GM12878 (cell line): Measurements from ENCODE around the gene PTPRU. TPM values are rescaled to one million over a fixed set of nuclear protein-coding genes. Genes with fewer than 3 reads are reported as not detected.

Experiments
- ATAC-seq: fragments of 200-7000 bp; cut with Tn5 transposase; 3 replicates; pipeline ENCODE4 v1.9.1; 2020; ENCODE audit warnings: mild to moderate bottlenecking, moderate library complexity
- BruUV-seq: library from RNA; stranded (reverse); fragments of 400-500 nt; replicated peaks from 2 replicates; lab custom pipeline; 2021; lab: Mats Ljungman, UMichigan
- CTCF ChIA-PET: fragments of 300-600 bp; sonication (Branson Sonifier 250); formaldehyde crosslinking; extraction: SDS; loops from one replicate; lab custom pipeline; 2021; ENCODE audit warnings: inconsistent platforms; lab: Yijun Ruan, JAX
- POLR2A ChIA-PET: fragments of 350-600 bp; formaldehyde crosslinking; extraction: SDS; loops from one replicate; lab custom pipeline; 2021; ENCODE audit warnings: inconsistent platforms; lab: Charles Lee
- RAD21 ChIA-PET: fragments of 300-600 bp; sonication (Branson Sonifier 250); formaldehyde crosslinking; loops from one replicate; lab custom pipeline; 2023; ENCODE audit warnings: antibody characterized with exemption; ENCODE audit not compliant: unreplicated experiment; lab: Charles Lee
- SMC1A ChIA-PET: fragments of 300-600 bp; sonication (Branson Sonifier 250); formaldehyde crosslinking; loops from one replicate; lab custom pipeline; 2023; ENCODE audit not compliant: unreplicated experiment, uncharacterized antibody; lab: Charles Lee
- DNase-seq: peaks from one replicate; pipeline ENCODE4 v3.0.0-alpha.2; 2011; ENCODE audit warnings: low read depth, low spot score
- FAIRE-seq: peaks from 3 replicates; lab custom pipeline; 2011; peaks lifted over from hg19 to GRCh38; lab: Jason Lieb, UNC
- H2AFZ ChIP-seq: 2 replicates; pipeline ENCODE4 v1.6.0; 2011; ENCODE audit warnings: low read depth, low read length, control low read depth; ENCODE audit not compliant: control insufficient read depth
- H3K27ac ChIP-seq: 2 replicates; pipeline ENCODE4 v1.5.1; 2011; ENCODE audit warnings: control low read depth; ENCODE audit not compliant: control insufficient read depth, insufficient read depth
- H3K27me3 ChIP-seq, 2 experiments: replicated peaks in 1 of 2; 2 replicates each; pipeline versions ENCODE4 v1.6.0 to v1.6.1; 2011; ENCODE audit warnings: low read length in 1 of 2; ENCODE audit not compliant: control insufficient read depth in 2 of 2, insufficient read depth in 2 of 2
- H3K36me3 ChIP-seq, 2 experiments: 2 replicates each; pipeline ENCODE4 v1.5.1; 2011; ENCODE audit warnings: low read length in 1 of 2; ENCODE audit not compliant: control insufficient read depth in 2 of 2, insufficient read depth in 2 of 2
- H3K4me1 ChIP-seq: 2 replicates; pipeline ENCODE4 v1.6.1; 2011; ENCODE audit warnings: mild to moderate bottlenecking, low read length, moderate library complexity, mixed read lengths; ENCODE audit not compliant: control insufficient read depth, insufficient read depth
- H3K4me2 ChIP-seq: 2 replicates; pipeline ENCODE4 v1.6.0; 2011; ENCODE audit warnings: control low read depth; ENCODE audit not compliant: control insufficient read depth, insufficient read depth
- H3K4me3 ChIP-seq: fragments of 200-600 bp; sonication (generic); 2 replicates; pipeline ENCODE4 v1.5.1; 2016
- H3K79me2 ChIP-seq: 2 replicates; pipeline ENCODE4 v1.6.0; 2011; ENCODE audit warnings: low read length; ENCODE audit not compliant: control insufficient read depth, insufficient read depth
- H3K9ac ChIP-seq: 2 replicates; pipeline ENCODE4 v1.8.0; 2011; ENCODE audit warnings: low read length, control low read depth, mixed read lengths; ENCODE audit not compliant: control insufficient read depth, insufficient read depth
- H3K9me3 ChIP-seq: replicated peaks from 3 replicates; pipeline ENCODE4 v1.5.1; 2011; ENCODE audit warnings: mild to moderate bottlenecking, low read length; ENCODE audit not compliant: control insufficient read depth, insufficient read depth
- H4K20me1 ChIP-seq: 2 replicates; pipeline ENCODE4 v1.6.0; 2011; ENCODE audit not compliant: control insufficient read depth, insufficient read depth
- ETV6 ChIP-seq, 2 experiments: fragments of 450-650 bp in 1 of 2; IDR thresholded peaks in 1 of 2; conservative IDR thresholded peaks in 1 of 2; 2 replicates each; pipeline ENCODE4 v1.6.1; 2014; ENCODE audit warnings: antibody characterized with exemption in 1 of 2, borderline replicate concordance in 1 of 2, low read depth in 1 of 2, mild to moderate bottlenecking in 1 of 2, moderate library complexity in 1 of 2
- EZH2 ChIP-seq: IDR thresholded peaks from 2 replicates; pipeline ENCODE4 v1.6.1; 2012; ENCODE audit warnings: low read depth, mild to moderate bottlenecking, control low read depth, inconsistent platforms, low read length, borderline replicate concordance; ENCODE audit not compliant: control insufficient read depth
- KAT2A ChIP-seq: conservative IDR thresholded peaks from 2 replicates; pipeline ENCODE4 v1.6.1; 2011; ENCODE audit warnings: low read depth, low read length; ENCODE audit not compliant: control insufficient read depth
- MYB ChIP-seq: fragments of 150-350 bp; IDR thresholded peaks from 2 replicates; pipeline ENCODE4 v1.6.1; 2014; ENCODE audit warnings: mild to moderate bottlenecking, low read depth, low read length, borderline replicate concordance
- NRF1 ChIP-seq: conservative IDR thresholded peaks from 2 replicates; pipeline ENCODE4 v1.6.1; 2011; ENCODE audit warnings: mild to moderate bottlenecking, low read depth, low read length, improper control_type of control experiment
- PAX8 ChIP-seq: fragments of 450-650 bp; IDR thresholded peaks from 2 replicates; pipeline ENCODE4 v1.6.1; 2017; ENCODE audit warnings: mild to moderate bottlenecking, moderate library complexity
- PML ChIP-seq: IDR thresholded peaks from 2 replicates; pipeline ENCODE4 v1.6.1; 2012; ENCODE audit warnings: low read length, inconsistent platforms
- SP1 ChIP-seq: IDR thresholded peaks from one replicate; pipeline ENCODE4 v1.6.1; 2011; ENCODE audit warnings: low read depth, low read length
- WRNIP1 ChIP-seq: IDR thresholded peaks from 2 replicates; pipeline ENCODE4 v1.6.1; 2011; ENCODE audit warnings: low read depth, low read length, improper control_type of control experiment, borderline replicate concordance
- WGBS: methylation state at CpG from one replicate; pipeline ENCODE4 v1.1.6; 2016; ENCODE audit warnings: low lambda C conversion rate; ENCODE audit not compliant: insufficient replicate concordance, insufficient coverage; ENCODE audit errors: missing lambda C conversion rate; 5-methylcytosine and 5-hydroxymethylcytosine counted together
- in situ Hi-C: fragments of 300-500 bp; cut with MboI; formaldehyde crosslinking; loops from 9 replicates; pipeline ENCODE4 v1.14.3; 2018; ENCODE audit warnings: mixed read lengths
- intact Hi-C: fragments of 100-400 bp; cut with micrococcal nuclease; formaldehyde crosslinking; loops from one replicate; pipeline ENCODE4 v1.14.2; 2022; ENCODE audit not compliant: unreplicated experiment
- polyA plus RNA-seq, 11 experiments: library from polyadenylated mRNA; depleted of rRNA in 4 of 11; unstranded in 6 of 11; stranded (reverse) in 5 of 11; fragments of >200 nt; fragmentation: Nextera tagmentation in 4 of 11; fragmentation: Illumina TruSeq in 1 of 11; extraction: Ambion mirVana in 4 of 11; extraction: Trizol in 1 of 11; gene quantifications; 1 replicate in 1 of 11; 2 replicates in 10 of 11; pipeline versions ENCODE4 v1.2.1 to v1.2.3, GENCODE V29; 2011 to 2016; ENCODE audit warnings: inconsistent platforms in 2 of 11, missing spikeins in 2 of 11, low read depth in 1 of 11
- total RNA-seq, 4 experiments: library from RNA; depleted of rRNA in 3 of 4; stranded (reverse); fragments of >200 nt in 3 of 4; fragmentation: Illumina TruSeq in 1 of 4; extraction: Trizol in 1 of 4; gene quantifications; 2 replicates each; pipeline versions ENCODE4 v1.2.1 to v1.2.3, GENCODE V29; 2013 to 2021
- TF ChIP-seq, protein P1 (sequence below): IDR thresholded peaks from 2 replicates; pipeline ENCODE4 v1.6.1; 2012; ENCODE audit warnings: low read depth, low read length, improper control_type of control experiment
- TF ChIP-seq, protein P2 (sequence below): fragments of 450-650 bp; IDR thresholded peaks from 2 replicates; pipeline ENCODE4 v1.6.1; 2014; ENCODE audit warnings: mild to moderate bottlenecking

Gene PTPRU
- total and polyA plus RNA-seq, 10 of the 15 experiments (the other 5 are each of a cell fraction or from before 2014, with no cell fraction given), result 0.04 to 2.5 (median 0.73) TPM

DNA sequence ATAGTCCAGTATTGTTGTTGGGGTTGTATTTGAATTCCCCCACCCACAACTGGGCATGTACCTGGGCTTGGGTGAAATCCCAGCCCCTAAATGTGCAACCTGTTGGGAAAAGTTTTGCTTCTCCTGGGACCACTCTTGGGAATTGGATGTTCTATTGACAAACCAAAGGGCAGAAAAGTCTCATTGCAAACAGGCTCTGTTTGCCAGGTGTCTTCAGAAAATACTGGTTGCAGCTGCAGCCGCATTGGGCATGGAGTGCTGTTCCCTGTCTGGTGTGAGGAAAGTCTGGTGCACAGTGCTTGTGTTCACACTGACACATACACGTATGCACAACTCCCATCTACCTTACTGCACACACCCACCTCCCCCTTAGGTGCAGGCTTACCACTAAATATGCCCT, 12.1 kb downstream of the PTPRU start (continued):
- TF ChIP-seq KAT2A, result no peak
- TF ChIP-seq, protein P1, sequence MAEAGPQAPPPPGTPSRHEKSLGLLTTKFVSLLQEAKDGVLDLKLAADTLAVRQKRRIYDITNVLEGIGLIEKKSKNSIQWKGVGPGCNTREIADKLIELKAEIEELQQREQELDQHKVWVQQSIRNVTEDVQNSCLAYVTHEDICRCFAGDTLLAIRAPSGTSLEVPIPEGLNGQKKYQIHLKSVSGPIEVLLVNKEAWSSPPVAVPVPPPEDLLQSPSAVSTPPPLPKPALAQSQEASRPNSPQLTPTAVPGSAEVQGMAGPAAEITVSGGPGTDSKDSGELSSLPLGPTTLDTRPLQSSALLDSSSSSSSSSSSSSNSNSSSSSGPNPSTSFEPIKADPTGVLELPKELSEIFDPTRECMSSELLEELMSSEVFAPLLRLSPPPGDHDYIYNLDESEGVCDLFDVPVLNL, result no peak
- no peak for TF ChIP-seq MYB
- TF ChIP-seq ETV6 (conservative IDR thresholded peaks at IDR 0.05 in 1 of 2, IDR thresholded peaks at IDR 0.05 in 1 of 2; ENCODE audit: borderline replicate concordance in 1 of 2, low read depth in 1 of 2), result no peak

DNA sequence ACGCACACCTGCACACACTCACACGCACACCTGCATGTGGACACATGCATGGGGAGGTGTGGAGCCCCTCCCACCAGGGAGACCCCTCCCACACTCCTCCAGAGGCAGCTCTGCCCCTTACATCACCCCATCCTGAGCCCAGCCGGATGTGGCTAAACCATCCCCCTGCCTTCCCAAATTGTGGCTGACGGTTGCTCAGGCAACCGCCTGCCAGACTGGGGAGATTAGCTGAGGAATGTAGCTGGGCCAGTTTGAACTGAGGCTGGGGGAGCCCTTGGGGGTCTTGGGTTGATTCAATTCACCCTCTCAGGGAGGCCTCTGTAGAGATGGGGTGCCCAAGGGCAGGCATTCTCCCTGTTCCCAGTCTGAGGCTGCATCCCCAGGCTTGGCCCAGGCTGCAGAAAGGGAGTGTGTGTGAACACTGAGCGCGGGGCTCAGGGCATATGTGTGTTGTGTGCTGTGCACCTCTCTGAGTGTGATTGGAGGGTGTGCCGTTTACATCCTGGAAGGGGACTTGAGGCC, 12.9 kb downstream of the PTPRU start:
- no peaks in the 10 kb centered on the region for H3K4me1 ChIP-seq
- no TSS peak for BruUV-seq
- peaks cover 0 to 2% of the 10 kb centered on the region in 2 experiments; a peak in 2 of 4 replicates for H3K27me3 ChIP-seq
- SMC1A ChIA-PET, result no interaction called here
- no peak for DNase-seq
- 25% methylated on average over 8 of the region's 8 CpGs for WGBS
- POLR2A ChIA-PET, result no interaction called here
- CTCF ChIA-PET, result no interaction called here
- no peaks in the 10 kb centered on the region for H3K79me2 ChIP-seq
- FAIRE-seq, result no peak
- no peak for ATAC-seq
- H3K27ac ChIP-seq, result no peak overlapping the region
- no peaks in the 10 kb centered on the region for H3K36me3 ChIP-seq
- RAD21 ChIA-PET, result no interaction called here
- no peaks in the 10 kb centered on the region for H3K9me3 ChIP-seq
- H3K4me2 ChIP-seq, result no peak overlapping the region
- H2AFZ ChIP-seq, result no peak overlapping the region
- no peak for TF ChIP-seq EZH2
- TF ChIP-seq PML, result no peak
- TF ChIP-seq, protein P2, sequence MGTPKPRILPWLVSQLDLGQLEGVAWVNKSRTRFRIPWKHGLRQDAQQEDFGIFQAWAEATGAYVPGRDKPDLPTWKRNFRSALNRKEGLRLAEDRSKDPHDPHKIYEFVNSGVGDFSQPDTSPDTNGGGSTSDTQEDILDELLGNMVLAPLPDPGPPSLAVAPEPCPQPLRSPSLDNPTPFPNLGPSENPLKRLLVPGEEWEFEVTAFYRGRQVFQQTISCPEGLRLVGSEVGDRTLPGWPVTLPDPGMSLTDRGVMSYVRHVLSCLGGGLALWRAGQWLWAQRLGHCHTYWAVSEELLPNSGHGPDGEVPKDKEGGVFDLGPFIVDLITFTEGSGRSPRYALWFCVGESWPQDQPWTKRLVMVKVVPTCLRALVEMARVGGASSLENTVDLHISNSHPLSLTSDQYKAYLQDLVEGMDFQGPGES, result no peak
- TF ChIP-seq WRNIP1, result no peak
- TF ChIP-seq PAX8, result no peak
- no peak for TF ChIP-seq SP1
- TF ChIP-seq NRF1, result no peak
- H3K4me3 ChIP-seq, result no peak overlapping the region
- intact Hi-C loops, result no loop called here
- no peaks in the 10 kb centered on the region for H4K20me1 ChIP-seq
- in situ Hi-C loops, result loop anchor here (10.0 kb wide), 1 partner anchor 596 kb away; no protein-coding TSS in a partner anchor
- H3K9ac ChIP-seq, result no peak overlapping the region
